Measurements from ENCODE around the gene MT2A. TPM values are rescaled to one million over a fixed set of nuclear protein-coding genes. Genes with fewer than 3 reads are reported as not detected.

MT2A gene
- total and polyA plus RNA-seq, 7 donors: 342 to 11,565 (median 2,887) TPM

DNA sequence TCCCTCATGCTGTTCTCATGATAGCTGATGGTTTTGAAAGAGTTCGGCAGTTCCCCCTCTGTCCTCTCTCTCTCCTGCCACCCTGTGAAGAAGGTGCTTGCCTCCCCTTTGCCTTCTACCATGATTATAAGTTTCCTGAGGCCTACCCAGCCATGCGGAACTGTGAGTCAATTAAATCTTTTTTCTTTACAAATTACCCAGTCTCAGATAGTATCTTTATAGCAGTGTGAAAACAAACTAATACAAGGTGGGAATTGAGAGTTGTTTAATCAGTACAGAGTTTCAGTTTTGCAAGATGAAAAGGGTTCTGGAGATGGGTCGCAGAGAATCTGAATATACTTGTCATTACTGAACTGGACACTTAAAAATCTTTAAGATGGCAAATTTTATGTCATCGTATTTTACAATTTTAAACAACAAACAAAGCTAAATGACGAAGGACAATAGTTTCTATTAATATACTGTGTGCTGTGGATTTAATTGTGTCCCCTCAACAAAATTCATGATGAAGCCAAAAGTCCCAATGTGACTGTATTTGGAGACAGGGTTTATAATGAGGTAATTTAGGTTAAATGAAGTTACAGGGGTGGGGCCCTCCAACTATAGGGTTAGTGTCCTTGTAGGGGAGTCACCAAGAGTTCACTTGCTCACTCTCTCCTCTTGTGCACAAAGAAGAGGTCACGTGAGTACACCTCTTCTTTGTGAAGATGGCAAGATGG, 14.7 kb upstream of the MT2A start:
- 91 to 97% (median 96%) methylated on average over 6 of the region's 6 CpGs for WGBS, 3 donors
- no peaks in the 10 kb centered on the region for H3K9me3 ChIP-seq
- no peaks in the 10 kb centered on the region for H3K36me3 ChIP-seq (ENCODE audit: insufficient read depth in 1 of 2, low read depth in 1 of 2)
- TF ChIP-seq, protein P1, sequence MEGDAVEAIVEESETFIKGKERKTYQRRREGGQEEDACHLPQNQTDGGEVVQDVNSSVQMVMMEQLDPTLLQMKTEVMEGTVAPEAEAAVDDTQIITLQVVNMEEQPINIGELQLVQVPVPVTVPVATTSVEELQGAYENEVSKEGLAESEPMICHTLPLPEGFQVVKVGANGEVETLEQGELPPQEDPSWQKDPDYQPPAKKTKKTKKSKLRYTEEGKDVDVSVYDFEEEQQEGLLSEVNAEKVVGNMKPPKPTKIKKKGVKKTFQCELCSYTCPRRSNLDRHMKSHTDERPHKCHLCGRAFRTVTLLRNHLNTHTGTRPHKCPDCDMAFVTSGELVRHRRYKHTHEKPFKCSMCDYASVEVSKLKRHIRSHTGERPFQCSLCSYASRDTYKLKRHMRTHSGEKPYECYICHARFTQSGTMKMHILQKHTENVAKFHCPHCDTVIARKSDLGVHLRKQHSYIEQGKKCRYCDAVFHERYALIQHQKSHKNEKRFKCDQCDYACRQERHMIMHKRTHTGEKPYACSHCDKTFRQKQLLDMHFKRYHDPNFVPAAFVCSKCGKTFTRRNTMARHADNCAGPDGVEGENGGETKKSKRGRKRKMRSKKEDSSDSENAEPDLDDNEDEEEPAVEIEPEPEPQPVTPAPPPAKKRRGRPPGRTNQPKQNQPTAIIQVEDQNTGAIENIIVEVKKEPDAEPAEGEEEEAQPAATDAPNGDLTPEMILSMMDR (IDR thresholded peaks at IDR 0.05): no peak
- H3K27ac ChIP-seq: no peak overlapping the region
- DNase-seq: no peak
- H3K4me3 ChIP-seq: no peak overlapping the region
- peaks cover 0 to 16% (median 3%) of the 10 kb centered on the region in 3 donors for H3K27me3 ChIP-seq (ENCODE audit: insufficient read depth in 3 of 3, low read length in 2 of 3)
- peaks cover 4% of the 10 kb centered on the region for H3K4me1 ChIP-seq
- no peak for ATAC-seq
- intact Hi-C loops (cut with DNase I): no loop called here

- Histone ChIP-seq H3K9me3 (no peaks in the 10 kb centered on the region), H3K27ac (no peak overlapping the region), H3K4me3 (no peak overlapping the region), H3K4me1 (peaks cover 4% of the 10 kb centered on the region), H3K27me3 (ENCODE audit: insufficient read depth in 3 of 3, low read length in 2 of 3) (peaks cover 0 to 11% (median 3%) of the 10 kb centered on the region in 3 donors), H3K36me3 (ENCODE audit: insufficient read depth in 1 of 2, low read depth in 1 of 2) (no peaks in the 10 kb centered on the region)
- DNase-seq (no peak), ATAC-seq (no peak)
- intact Hi-C loops (cut with DNase I): no loop called here
- TF ChIP-seq, protein P1 (IDR thresholded peaks at IDR 0.05): no peak
- 83 to 95% (median 93%) methylated on average over 5 of the region's 5 CpGs for WGBS, 3 donors
Observed at GRCh38 chr16:56594292-56594619, 14.1 kb upstream of the MT2A start.

DNA sequence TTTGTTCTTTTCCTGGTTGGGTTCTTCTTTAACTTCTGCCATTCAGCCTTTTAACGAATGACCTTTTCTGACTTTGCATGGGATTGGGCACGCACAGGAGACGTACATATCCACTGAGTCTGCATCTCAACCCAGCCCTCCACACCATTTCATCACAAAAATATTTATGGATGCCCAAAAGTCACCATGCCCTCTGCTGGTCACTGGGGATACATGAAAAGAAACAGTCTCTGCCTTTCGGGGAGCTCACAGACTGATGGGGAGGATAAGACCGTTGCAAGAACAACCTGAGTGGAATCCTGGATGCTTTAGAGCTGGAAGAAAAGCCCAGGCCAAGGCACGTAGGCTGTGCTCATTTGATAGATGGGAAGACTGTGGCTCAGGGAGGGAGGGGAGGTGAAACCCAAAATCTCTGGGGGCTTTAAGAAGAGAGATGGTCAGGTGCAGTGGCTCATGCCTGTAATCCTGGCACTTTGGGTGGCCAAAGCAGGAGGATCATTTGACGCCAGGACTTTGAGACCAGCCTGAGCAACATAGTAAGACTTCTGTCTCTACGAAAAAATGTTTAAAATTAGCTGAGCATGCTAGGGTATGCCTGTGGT, 7.9 kb upstream of the MT2A start:
- TF ChIP-seq, protein P1 (IDR thresholded peaks at IDR 0.05): peak; percentile 51
- no peaks in the 10 kb centered on the region for H3K36me3 ChIP-seq (ENCODE audit: insufficient read depth in 1 of 2, low read depth in 1 of 2)
- H3K4me1 ChIP-seq: peaks cover 14% of the 10 kb centered on the region
- DNase-seq (peak in 1 of 2 donors; percentile 28), ATAC-seq (peak in 3 of 4 donors; percentile 26 to 34 (median 29))
- H3K27ac ChIP-seq: no peak overlapping the region
- no peak overlapping the region for H3K4me3 ChIP-seq
- H3K9me3 ChIP-seq: no peaks in the 10 kb centered on the region
- 31 to 41% (median 32%) methylated on average over 8 of the region's 8 CpGs for WGBS, 3 donors
- intact Hi-C loops (cut with DNase I): loop anchor here (5.0 kb wide), 5 partner anchors 37 to 102 kb away; partner anchors contain the start of gene MT1A (in 1 of the 2)
- H3K27me3 ChIP-seq (ENCODE audit: insufficient read depth in 3 of 3, low read length in 2 of 3): no peaks in the 10 kb centered on the region

DNA sequence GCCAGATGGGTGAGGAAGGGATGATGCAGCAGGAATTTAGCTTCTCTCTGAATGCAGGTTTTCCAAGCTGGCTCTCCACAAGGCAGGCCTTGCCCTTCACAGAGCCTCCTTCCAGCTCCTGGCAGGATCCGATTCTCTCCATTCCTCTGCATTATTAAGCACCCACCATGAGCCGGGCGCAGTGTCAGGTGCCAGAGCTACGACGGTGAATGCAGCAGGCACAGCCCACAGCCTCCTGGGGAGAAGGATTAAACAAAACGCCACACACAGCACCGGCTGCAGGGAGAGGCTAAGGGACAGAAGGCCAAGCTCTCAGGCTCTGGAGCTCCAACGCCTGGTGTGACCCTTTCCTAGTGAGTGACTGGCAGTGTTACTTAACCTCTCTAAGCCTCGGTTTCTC, 7.1 kb upstream of the MT2A start:
- 60 to 64% (median 62%) methylated on average over 9 of the region's 9 CpGs for WGBS, 3 donors
- DNase-seq (peak in 1 of 2 donors; percentile 19), ATAC-seq (no peak)
- Histone ChIP-seq H3K27ac (no peak overlapping the region), H3K9me3 (no peaks in the 10 kb centered on the region), H3K4me3 (no peak overlapping the region), H3K4me1 (peaks cover 22% of the 10 kb centered on the region), H3K27me3 (ENCODE audit: insufficient read depth in 3 of 3, low read length in 2 of 3) (no peaks in the 10 kb centered on the region), H3K36me3 (ENCODE audit: insufficient read depth in 1 of 2, low read depth in 1 of 2) (no peaks in the 10 kb centered on the region)
- intact Hi-C loops (cut with DNase I): loop anchor here (5.0 kb wide), 5 partner anchors 36 to 101 kb away; partner anchors contain the start of gene MT1A (in 1 of the 2)
- TF ChIP-seq, protein P1 (IDR thresholded peaks at IDR 0.05): no peak

Measured in psoas muscle (tissue), 8 donors.